Astrocyte (in vitro differentiated cells and primary cell): ENCODE results near the gene LGR4. TPM values are rescaled to one million over a fixed set of nuclear protein-coding genes. Genes with fewer than 3 reads are reported as not detected.

Experiments
- DNase-seq: peaks from one replicate; pipeline ENCODE4 v3.0.0-alpha.2; 2010; ENCODE audit warnings: low read depth
- FAIRE-seq: peaks from 2 replicates; lab custom pipeline; 2011; peaks lifted over from hg19 to GRCh38; lab: Jason Lieb, UNC
- H2AFZ ChIP-seq: 2 replicates; pipeline ENCODE4 v1.6.0; 2012; ENCODE audit warnings: low read depth, low read length, inconsistent platforms
- H3K27ac ChIP-seq: 2 replicates; pipeline ENCODE4 v1.5.1; 2011; ENCODE audit warnings: low read depth, low read length, inconsistent platforms
- H3K27me3 ChIP-seq: 2 replicates; pipeline ENCODE4 v1.6.0; 2011; ENCODE audit warnings: low read length, inconsistent platforms; ENCODE audit not compliant: insufficient read depth
- H3K36me3 ChIP-seq: 2 replicates; pipeline ENCODE4 v1.5.1; 2011; ENCODE audit warnings: low read length, inconsistent platforms; ENCODE audit not compliant: insufficient read depth
- H3K4me1 ChIP-seq: 2 replicates; pipeline ENCODE4 v1.5.1; 2011; ENCODE audit warnings: low read length, inconsistent platforms; ENCODE audit not compliant: insufficient read depth
- H3K4me2 ChIP-seq: 2 replicates; pipeline ENCODE4 v1.6.0; 2012; ENCODE audit warnings: low read length, inconsistent platforms
- H3K4me3 ChIP-seq: 2 replicates; pipeline ENCODE4 v1.5.1; 2011; ENCODE audit warnings: low read depth, mild to moderate bottlenecking, low read length, inconsistent platforms; ENCODE audit not compliant: insufficient read depth
- H3K79me2 ChIP-seq: 2 replicates; pipeline ENCODE4 v1.6.0; 2012; ENCODE audit warnings: mild to moderate bottlenecking, low read length, inconsistent platforms; ENCODE audit not compliant: insufficient read depth
- H3K9ac ChIP-seq: 2 replicates; pipeline ENCODE4 v1.6.0; 2012; ENCODE audit warnings: mild to moderate bottlenecking, low read length, inconsistent platforms
- H3K9me3 ChIP-seq: 2 replicates; pipeline ENCODE4 v1.5.1; 2012; ENCODE audit warnings: low read depth, mild to moderate bottlenecking, low read length, inconsistent platforms; ENCODE audit not compliant: insufficient read depth
- H4K20me1 ChIP-seq: 2 replicates; pipeline ENCODE4 v1.6.0; 2012; ENCODE audit warnings: low read length, inconsistent platforms; ENCODE audit not compliant: insufficient read depth
- H3K27ac Mint-ChIP-seq: one replicate; pipeline ENCODE4 v1.8.0; 2021; ENCODE audit warnings: mild to moderate bottlenecking, mixed read lengths; ENCODE audit not compliant: unreplicated experiment
- H3K27me3 Mint-ChIP-seq: one replicate; pipeline ENCODE4 v1.8.0; 2021; ENCODE audit warnings: low read depth, mixed read lengths; ENCODE audit not compliant: unreplicated experiment
- H3K36me3 Mint-ChIP-seq: one replicate; pipeline ENCODE4 v1.8.0; 2021; ENCODE audit warnings: low read depth, mixed read lengths; ENCODE audit not compliant: unreplicated experiment
- H3K4me1 Mint-ChIP-seq: one replicate; pipeline ENCODE4 v1.8.0; 2021; ENCODE audit warnings: low read depth, mixed read lengths; ENCODE audit not compliant: unreplicated experiment
- H3K4me3 Mint-ChIP-seq: one replicate; pipeline ENCODE4 v1.8.0; 2021; ENCODE audit warnings: mild to moderate bottlenecking, moderate library complexity, mixed read lengths; ENCODE audit not compliant: unreplicated experiment
- H3K9me3 Mint-ChIP-seq: one replicate; pipeline ENCODE4 v1.8.0; 2021; ENCODE audit warnings: mild to moderate bottlenecking, mixed read lengths; ENCODE audit not compliant: unreplicated experiment
- EZH2 ChIP-seq: IDR thresholded peaks from 2 replicates; pipeline ENCODE4 v1.6.1; 2012; ENCODE audit warnings: mild to moderate bottlenecking, low read length, inconsistent platforms; ENCODE audit not compliant: insufficient read depth
- total RNA-seq: library from RNA; stranded (reverse); gene quantifications from 2 replicates; pipeline ENCODE4 v1.2.1, GENCODE V29; 2021
- TF ChIP-seq, protein P1 (sequence below): IDR thresholded peaks from 2 replicates; pipeline ENCODE4 v1.5.1; 2011; ENCODE audit warnings: low read depth, mild to moderate bottlenecking, inconsistent platforms, low read length, moderate library complexity; ENCODE audit not compliant: insufficient read depth

Gene LGR4
- total RNA-seq, 1 donor from 2014 or later, result 50.0 TPM

DNA sequence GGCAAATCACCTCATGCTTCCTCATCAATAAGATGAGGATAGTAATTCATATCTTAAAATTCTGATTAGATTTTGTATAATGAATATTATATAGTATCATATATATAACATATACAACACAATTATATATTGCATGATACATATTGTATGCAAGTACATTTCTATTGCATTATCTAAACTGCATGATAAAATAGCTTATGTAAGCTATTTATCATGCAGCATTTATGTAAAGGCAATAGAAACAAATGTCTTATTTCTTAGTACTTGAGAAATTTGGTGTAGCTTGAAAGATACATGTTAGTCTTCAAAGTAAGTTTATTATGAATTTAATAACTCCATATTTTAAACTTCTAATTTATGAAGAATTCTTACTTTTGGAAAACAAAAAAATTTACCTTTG lies 28.5 kb upstream of the LGR4 start:
- no peak overlapping the region for H3K4me3 Mint-ChIP-seq
- H3K4me3 ChIP-seq, result no peak overlapping the region
- TF ChIP-seq EZH2, result no peak
- TF ChIP-seq, protein P1, sequence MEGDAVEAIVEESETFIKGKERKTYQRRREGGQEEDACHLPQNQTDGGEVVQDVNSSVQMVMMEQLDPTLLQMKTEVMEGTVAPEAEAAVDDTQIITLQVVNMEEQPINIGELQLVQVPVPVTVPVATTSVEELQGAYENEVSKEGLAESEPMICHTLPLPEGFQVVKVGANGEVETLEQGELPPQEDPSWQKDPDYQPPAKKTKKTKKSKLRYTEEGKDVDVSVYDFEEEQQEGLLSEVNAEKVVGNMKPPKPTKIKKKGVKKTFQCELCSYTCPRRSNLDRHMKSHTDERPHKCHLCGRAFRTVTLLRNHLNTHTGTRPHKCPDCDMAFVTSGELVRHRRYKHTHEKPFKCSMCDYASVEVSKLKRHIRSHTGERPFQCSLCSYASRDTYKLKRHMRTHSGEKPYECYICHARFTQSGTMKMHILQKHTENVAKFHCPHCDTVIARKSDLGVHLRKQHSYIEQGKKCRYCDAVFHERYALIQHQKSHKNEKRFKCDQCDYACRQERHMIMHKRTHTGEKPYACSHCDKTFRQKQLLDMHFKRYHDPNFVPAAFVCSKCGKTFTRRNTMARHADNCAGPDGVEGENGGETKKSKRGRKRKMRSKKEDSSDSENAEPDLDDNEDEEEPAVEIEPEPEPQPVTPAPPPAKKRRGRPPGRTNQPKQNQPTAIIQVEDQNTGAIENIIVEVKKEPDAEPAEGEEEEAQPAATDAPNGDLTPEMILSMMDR, result no peak
- peaks cover 31% of the 10 kb centered on the region for H4K20me1 ChIP-seq
- H3K4me1 ChIP-seq, result peaks cover 9% of the 10 kb centered on the region
- H3K4me1 Mint-ChIP-seq, result peaks cover 12% of the 10 kb centered on the region
- H3K27me3 Mint-ChIP-seq, result no peaks in the 10 kb centered on the region
- no peak overlapping the region for H3K9ac ChIP-seq
- H3K36me3 ChIP-seq, result peaks cover 34% of the 10 kb centered on the region
- no peak overlapping the region for H3K4me2 ChIP-seq
- FAIRE-seq, result no peak
- no peaks in the 10 kb centered on the region for H3K9me3 ChIP-seq
- H3K9me3 Mint-ChIP-seq, result no peaks in the 10 kb centered on the region
- peaks cover 5% of the 10 kb centered on the region for H3K36me3 Mint-ChIP-seq
- no peak overlapping the region for H3K27ac ChIP-seq
- DNase-seq, result no peak
- H2AFZ ChIP-seq, result no peak overlapping the region
- H3K27me3 ChIP-seq, result no peaks in the 10 kb centered on the region
- H3K79me2 ChIP-seq, result peaks cover 58% of the 10 kb centered on the region
- no peak overlapping the region for H3K27ac Mint-ChIP-seq

DNA sequence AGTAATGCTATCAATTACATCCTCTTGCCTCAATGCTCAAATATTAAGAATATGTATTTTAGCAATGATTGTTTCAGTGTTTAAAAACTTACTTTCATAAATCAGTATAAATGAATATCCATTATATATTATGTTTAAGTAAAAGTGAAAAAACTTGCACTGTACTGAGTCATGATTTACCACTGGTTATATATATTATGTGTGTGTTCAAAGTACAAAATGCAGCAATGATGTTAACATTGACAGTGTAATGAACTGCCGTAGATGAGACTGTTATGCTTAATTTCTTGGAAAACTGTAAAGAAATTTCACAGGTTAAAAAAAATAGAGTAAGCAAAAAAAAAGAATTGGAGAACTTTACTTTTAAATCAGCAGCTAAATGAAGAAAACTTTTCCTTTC lies 25.3 kb upstream of the LGR4 start:
- Histone ChIP-seq H3K9ac (no peak overlapping the region), H2AFZ (no peak overlapping the region), H3K79me2 (peaks cover 34% of the 10 kb centered on the region), H4K20me1 (peaks cover 12% of the 10 kb centered on the region), H3K4me2 (no peak overlapping the region), H3K4me3 (no peak overlapping the region), H3K27me3 (no peaks in the 10 kb centered on the region), H3K9me3 (no peaks in the 10 kb centered on the region), H3K4me1 (no peaks in the 10 kb centered on the region), H3K36me3 (peaks cover 33% of the 10 kb centered on the region), H3K27ac (no peak overlapping the region)
- TF ChIP-seq, protein P1, result no peak
- no peak for TF ChIP-seq EZH2
- FAIRE-seq, result no peak
- Mint-ChIP-seq H3K4me3 (no peak overlapping the region), H3K27ac (no peak overlapping the region), H3K27me3 (no peaks in the 10 kb centered on the region), H3K36me3 (peaks cover 2% of the 10 kb centered on the region), H3K4me1 (peaks cover 2% of the 10 kb centered on the region), H3K9me3 (no peaks in the 10 kb centered on the region)
- no peak for DNase-seq

DNA sequence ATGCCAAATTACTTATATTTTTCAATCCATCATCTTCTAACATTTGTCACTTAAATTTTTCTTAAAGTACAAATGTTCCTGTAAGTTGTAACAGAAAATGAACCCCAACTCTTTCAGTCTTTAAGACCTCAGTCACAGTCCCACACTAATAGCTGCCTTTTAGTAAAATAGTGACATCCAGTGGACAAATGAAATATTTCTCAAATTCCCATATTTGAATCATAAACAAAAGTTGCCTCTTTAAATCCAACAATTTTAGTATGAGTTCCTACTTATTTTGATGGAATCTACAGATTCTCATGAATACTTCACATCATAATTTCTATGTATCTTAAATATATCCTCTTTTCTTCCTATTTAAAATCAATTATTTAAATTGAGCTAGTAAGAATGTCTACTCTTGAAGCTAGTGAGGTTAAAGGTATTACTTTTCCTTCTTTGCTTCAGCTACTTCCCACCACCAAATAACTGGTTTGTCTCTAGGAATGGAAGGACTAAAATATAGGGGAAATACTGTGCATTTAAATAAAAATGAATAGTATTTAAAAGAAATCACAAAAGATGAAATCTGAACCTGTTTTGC lies 24.8 kb upstream of the LGR4 start:
- Histone ChIP-seq H3K9ac (no peak overlapping the region), H3K4me1 (no peaks in the 10 kb centered on the region), H3K4me2 (no peak overlapping the region), H2AFZ (no peak overlapping the region), H3K9me3 (no peaks in the 10 kb centered on the region), H3K79me2 (peaks cover 29% of the 10 kb centered on the region), H3K36me3 (peaks cover 33% of the 10 kb centered on the region), H3K4me3 (no peak overlapping the region), H3K27me3 (no peaks in the 10 kb centered on the region), H4K20me1 (peaks cover 7% of the 10 kb centered on the region), H3K27ac (no peak overlapping the region)
- FAIRE-seq, result peak; percentile 55
- Mint-ChIP-seq H3K4me1 (no peaks in the 10 kb centered on the region), H3K4me3 (no peak overlapping the region), H3K9me3 (no peaks in the 10 kb centered on the region), H3K36me3 (peaks cover 2% of the 10 kb centered on the region), H3K27me3 (no peaks in the 10 kb centered on the region), H3K27ac (no peak overlapping the region)
- no peak for TF ChIP-seq EZH2
- TF ChIP-seq, protein P1, result peak; percentile 42
- DNase-seq, result peak; percentile 18
